ENCODE data around the gene THAP11.

The THAP11 gene

GRCh38 chr16:67883146-67883871, 41.2 kb downstream of the THAP11 start:
- DNase-seq (ENCODE audit: low spot score) = peak; percentile 12
- no peak for FAIRE-seq

GRCh38 chr16:67883872-67884261, 41.7 kb downstream of the THAP11 start:
- DNase-seq (ENCODE audit: low spot score) = no peak
- no peak for FAIRE-seq

GRCh38 chr16:67884684-67885083, 42.6 kb downstream of the THAP11 start, which contains the start of gene NRN1L:
NRN1L (plus strand) TSS chr16:67884885; CDS start chr16:67884904, 19 bp downstream.
- no peak for DNase-seq (ENCODE audit: low spot score)
- no peak for FAIRE-seq

GRCh38 chr16:67885545-67885944, 43.4 kb downstream of the THAP11 start:
- DNase-seq (ENCODE audit: low spot score) (no peak), FAIRE-seq (no peak)

GRCh38 chr16:67885976-67886375, 43.9 kb downstream of the THAP11 start:
- FAIRE-seq = no peak

GRCh38 chr16:67886387-67886786, 44.3 kb downstream of the THAP11 start:
- no peak for FAIRE-seq
- no peak for DNase-seq (ENCODE audit: low spot score)

More at GRCh38 chr16:67885976-67886375, 43.9 kb downstream of the THAP11 start:
- DNase-seq (ENCODE audit: low spot score) = no peak

- DNase-seq (ENCODE audit: low spot score) (no peak), FAIRE-seq (no peak)
Measured at GRCh38 chr16:67888331-67888730, 46.2 kb downstream of the THAP11 start.

- FAIRE-seq = no peak
- no peak for DNase-seq (ENCODE audit: low spot score)
Measured at GRCh38 chr16:67892375-67892774, 50.3 kb downstream of the THAP11 start.

GRCh38 chr16:67892899-67893742, 51.0 kb downstream of the THAP11 start, which contains the start of gene PSKH1:
PSKH1 (plus strand) TSS chr16:67893254; CDS start chr16:67908750, 15,496 bp downstream.
- no peak for FAIRE-seq
- DNase-seq (ENCODE audit: low spot score) = peak; percentile 87
